Measurements from ENCODE around the gene CGB8.
"Not testable (repeated sequence)": the region's sequence is repeated elsewhere in the genome, so short reads cannot be mapped to it uniquely, and the experiment has no call there.

CGB8 gene

DNA sequence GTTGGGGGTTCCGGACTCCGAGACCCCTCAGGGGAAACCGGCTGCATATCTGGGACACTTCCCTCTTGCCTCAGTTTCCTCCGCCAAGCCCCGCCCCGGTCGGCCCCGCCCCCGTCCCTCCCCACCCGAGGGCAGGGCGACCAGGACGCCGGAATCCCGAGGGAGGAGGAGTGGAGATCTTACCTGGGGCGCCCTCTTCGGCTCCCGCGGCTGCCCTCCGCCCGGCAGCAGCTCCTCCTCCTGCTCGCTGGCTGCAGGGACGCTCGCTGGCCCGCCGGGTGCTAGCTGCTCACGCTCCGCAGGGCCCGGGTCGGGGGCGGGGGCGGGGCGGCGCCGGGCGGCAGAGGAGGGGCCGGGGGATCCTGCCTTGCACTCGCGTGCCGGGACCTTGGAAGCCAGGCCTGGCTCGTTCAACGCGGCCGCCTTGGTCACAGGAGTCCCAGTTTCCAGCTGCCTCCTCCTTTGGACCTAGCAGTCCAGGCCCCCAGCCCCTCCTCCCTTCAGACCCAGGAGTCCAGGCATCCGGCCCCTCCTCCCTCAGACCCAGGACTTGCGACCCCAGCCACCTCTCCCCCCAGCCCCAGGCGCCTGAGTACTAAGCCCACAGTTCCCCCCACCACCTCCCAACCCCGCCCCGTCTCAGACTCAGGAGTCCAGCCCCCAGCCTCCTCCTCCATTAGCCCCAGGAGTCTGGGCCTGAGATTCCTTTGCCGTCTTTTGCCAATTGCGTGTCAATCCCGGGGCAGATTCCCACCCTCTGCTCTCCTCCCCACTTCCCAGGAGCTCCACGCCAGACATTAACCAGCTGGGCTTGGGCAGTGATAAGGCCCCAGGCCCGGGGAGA lies 16.1 kb upstream of the CGB8 start, which contains the start of gene NTF4:
Gene NTF4, minus strand, starts transcription at position 51 of the 844 bp plus-strand sequence. CDS start 2,821 bp downstream, outside the sequence.
- no peak for DNase-seq (ENCODE audit: low read depth)

DNA sequence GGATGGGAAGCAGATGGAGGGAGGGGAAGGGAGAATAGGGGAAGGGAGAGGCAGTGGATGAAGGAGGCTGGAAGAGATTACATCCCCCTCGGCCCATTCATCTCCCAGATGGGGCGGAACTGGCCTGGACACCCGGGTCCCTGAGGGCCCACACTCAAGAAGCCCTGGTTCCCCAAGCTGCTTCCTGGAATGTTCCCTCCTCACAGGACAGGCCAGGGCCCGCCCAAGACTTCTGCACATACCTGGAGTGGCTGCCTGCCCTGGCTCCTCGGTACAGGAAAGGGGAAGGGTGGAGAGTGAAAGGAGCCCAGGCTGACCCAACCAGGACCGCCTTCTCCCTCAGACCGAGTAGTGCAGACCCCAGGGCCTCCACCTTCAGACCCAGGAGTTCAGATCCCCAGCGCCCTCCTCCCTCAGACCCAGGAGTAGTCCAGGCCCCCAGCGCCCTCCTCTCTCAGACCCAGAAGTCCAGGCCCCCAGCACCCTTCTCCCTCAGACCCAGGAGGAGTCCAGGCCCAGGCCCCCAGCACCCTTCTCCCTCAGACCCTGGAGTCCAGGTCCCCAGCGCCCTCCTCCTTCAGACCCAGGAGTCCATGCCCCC lies 15.2 kb upstream of the CGB8 start:
- DNase-seq (ENCODE audit: low read depth): no peak

DNA sequence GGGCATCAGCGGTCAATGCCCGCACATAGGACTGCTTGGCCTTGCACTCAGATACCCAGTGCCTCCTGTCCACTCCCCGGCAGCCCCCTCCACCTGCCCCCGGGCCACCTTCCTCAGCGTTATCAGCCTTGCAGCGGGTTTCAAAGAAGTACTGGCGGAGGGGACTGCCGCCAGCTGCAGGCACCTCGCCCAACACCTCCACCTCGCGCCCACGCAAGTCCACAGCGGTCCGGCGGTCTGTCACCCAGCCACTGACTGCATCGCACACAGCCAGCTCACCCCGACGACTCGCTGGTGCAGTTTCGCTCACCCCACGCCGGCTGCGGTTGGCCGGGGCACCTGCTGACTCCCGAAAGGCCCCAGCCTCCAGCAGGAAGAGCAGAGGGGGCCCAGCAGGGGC lies 12.5 kb upstream of the CGB8 start:
- DNase-seq (ENCODE audit: low read depth): no peak

- no peak for DNase-seq (ENCODE audit: low read depth)
Measured at GRCh38 chr19:49061000-49061399, 12.1 kb upstream of the CGB8 start.

GRCh38 chr19:49059053-49059452 lies 10.1 kb upstream of the CGB8 start:
- no peak for DNase-seq (ENCODE audit: low read depth)

DNA sequence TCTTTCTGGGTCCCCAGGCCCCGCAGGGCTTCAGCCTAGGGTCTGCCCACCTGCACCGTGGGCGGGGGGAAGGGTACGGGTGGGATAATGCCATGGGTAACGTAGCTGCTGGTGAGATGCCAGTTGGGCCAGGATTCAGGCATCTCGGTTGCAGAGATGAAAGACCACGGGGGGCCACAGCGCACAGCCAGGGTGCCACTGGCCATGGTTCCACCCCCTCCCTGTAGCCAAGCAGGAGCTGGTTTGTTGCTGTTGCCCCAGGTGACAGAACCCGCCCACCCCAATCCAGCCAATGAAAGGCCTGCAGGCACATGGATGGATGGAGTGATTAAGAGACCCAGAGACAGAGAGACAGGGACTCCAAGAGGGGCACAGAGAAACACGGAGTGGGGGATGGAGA lies 9.7 kb upstream of the CGB8 start:
- DNase-seq (ENCODE audit: low read depth): no peak

DNA sequence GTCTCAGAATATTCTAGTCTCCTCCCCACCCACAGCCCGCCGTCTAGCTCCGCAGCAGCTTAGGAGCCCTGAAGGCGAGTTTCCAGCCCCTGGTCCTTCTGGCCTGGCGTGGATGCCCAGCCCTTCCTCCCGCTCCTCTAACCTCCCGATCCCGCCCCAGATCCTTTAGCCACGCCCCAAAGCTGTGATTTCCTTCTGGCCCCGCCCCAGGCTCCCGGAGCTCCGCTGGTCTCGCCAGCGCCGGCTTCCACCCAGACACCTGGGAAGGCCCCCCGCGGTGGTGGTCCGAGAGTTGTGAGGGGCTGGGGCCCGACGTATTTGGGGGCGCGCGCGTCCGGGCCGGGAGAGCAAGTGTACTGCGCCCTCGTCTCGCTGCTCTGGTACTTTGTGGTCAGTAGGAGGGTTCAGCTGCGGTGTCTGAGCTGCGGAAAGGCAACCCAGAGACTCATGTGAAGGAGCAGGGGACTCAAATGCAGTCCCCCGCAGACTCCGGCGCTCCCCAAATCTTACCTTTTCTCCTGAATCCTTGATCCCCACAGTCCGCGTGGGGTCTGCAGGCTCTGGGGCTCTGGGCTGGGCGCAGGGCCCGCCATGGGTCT lies 8.8 kb upstream of the CGB8 start, which contains the start of gene CGB7:
Gene CGB7, minus strand, starts transcription at position 114 of the 599 bp plus-strand sequence. CDS start 2,374 bp downstream, outside the sequence.
- peak; percentile 9 for DNase-seq (ENCODE audit: low read depth)

DNA sequence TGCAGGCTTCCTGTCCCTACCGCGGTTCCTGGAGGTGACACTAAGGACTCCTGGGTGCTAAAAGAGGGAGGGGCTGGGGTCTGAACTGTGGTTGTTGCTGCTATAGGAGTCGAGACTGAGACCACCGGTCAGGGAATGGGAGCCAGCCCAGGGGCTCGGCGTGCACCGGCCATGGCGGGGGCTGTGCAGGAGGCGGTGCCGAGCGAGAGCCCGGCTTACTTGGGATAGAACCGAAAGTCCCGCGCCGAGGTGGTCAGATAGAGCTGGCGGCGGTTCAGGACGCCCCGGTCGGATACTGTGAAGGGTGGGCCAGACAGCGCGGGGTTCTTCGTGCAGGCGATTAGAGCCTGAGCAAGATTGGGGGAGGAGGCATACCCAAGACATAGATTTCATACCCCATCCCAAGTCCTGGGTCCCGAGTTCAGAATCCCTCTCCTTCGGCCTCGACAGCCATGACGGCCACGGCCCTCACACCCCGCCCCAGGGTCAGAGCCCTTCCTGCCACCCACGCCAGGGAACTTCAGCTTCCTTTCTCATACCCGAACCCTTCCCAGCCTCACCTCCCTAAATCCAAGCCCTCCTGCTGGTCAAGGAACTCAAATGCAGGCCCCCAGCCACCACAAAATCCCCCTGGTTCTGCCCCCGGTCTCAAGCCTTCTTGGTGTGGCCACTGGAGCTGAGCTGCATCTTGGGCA lies 8.1 kb upstream of the CGB8 start:
- not testable (repeated sequence) for DNase-seq (ENCODE audit: low read depth)

DNA sequence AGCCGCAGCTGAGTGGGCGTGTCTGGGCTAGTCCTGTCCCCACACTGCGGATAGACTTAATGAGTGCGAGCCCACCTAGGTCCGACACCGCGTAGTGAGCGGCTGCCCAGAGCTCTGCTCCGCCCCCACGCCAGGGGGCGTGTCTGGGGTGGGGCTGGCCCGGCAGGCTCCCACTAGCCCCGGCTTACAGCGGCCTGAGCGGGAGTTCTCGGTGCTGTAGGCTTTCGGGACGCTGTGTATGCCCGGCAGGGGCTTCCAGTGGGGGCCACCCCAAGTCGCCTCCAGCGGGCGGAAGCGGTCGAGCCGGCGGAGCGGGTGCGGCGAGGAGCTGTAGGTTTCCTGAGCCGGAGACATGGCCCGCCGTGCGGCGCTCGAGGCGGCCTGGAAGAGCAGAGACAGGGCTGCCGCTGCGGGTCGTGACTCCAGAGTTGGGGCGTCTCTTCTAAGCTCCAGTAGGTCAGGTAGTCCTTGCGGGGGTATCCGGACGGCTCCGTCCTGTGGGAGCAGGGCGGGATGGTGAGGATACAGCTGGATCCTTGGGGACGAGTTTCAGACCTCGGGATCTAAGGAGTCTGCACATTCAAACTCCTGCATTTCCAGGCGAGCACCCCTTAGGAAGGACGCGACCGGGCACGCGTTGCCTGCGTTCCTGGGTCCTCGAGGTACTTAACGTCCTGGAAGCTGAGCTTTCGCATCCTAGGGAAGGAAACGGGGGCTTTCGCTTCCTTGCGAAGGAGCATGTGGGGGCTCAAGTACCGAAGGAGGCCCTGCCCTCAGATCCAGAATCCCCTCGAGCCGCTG lies 7.4 kb upstream of the CGB8 start:
- DNase-seq (ENCODE audit: low read depth): no peak

- not testable (repeated sequence) for DNase-seq (ENCODE audit: low read depth)
Measured at GRCh38 chr19:49050376-49051033, 1.6 kb upstream of the CGB8 start.

DNA sequence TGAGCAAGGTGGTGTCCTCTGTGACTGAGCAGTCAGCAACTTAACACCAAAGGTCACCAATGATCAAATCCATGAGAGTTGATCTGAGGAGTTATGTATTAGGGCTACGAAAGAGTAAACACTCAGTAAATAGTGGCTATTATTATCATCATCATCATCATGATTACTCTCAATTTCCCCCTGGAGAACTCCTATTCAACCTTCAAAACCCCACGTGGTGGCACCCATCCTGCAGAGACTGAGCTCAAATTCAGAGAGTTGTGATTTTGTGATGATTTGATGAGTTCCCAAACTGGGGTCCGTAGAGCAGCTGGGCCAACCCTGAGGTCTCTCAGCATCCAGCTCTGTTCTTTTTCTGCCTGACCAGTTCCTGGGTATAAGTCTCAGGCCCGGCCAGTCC lies 923 bp upstream of the CGB8 start:
- DNase-seq (ENCODE audit: low read depth): not testable (repeated sequence)

DNA sequence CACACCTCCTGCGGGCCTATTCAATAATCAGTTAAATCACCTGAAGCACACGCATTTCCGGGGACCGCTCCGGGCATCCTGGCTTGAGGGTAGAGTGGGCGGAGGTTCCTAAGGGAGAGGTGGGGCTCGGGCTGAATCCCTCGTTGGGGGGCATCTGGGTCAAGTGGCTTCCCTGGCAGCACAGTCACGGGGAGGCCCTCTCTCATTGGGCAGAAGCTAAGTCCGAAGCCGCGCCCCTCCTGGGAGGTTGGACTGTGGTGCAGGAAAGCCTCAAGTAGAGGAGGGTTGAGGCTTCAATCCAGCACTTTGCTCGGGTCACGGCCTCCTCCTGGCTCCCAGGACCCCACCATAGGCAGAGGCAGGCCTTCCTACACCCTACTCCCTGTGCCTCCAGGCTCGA lies 5.4 kb downstream of the CGB8 start, which contains the start of gene CGB5:
Gene CGB5, plus strand, starts transcription at position 301 of the 400 bp plus-strand sequence. CDS start 362 bp downstream, outside the sequence.
- DNase-seq (ENCODE audit: low read depth): not testable (repeated sequence)

DNA sequence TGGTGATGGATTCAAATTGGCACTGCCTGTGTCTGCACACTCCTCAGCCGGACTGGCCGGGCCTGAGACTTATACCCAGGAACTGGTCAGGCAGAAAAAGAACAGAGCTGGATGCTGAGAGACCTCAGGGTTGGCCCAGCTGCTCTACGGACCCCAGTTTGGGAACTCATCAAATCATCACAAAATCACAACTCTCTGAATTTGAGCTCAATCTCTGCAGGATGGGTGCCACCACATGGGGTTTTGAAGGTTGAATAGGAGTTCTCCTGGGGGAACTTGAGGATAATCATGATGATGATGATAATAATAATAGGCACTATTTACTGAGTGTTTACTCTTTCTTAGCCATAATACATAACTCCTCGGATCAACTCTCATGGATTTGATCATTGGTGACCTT lies 6.2 kb downstream of the CGB8 start:
- DNase-seq (ENCODE audit: low read depth): not testable (repeated sequence)

- no peak for DNase-seq (ENCODE audit: low read depth)
Measured at GRCh38 chr19:49042177-49042576, 6.7 kb downstream of the CGB8 start.

DNA sequence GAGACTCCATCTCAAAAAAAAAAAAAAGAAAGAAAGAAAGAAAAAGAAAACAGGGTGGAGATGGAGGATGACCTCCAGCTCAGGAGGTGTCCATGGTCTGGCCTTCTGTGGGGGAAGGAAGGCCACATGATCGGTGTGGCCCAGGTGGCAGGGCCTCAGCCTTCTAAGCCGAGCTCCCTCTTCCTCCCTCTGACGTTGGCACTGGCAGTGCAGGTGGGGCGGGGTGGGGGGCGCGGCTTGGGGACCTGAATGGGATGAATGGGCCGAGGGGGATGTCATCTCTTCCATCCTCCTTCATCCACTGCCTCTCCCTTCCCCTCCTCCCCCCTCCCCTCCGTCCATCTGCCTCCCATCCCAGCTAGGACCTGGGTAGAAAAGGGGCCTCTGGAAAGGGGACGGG lies 9.2 kb downstream of the CGB8 start:
- not testable (repeated sequence) for DNase-seq (ENCODE audit: low read depth)

DNA sequence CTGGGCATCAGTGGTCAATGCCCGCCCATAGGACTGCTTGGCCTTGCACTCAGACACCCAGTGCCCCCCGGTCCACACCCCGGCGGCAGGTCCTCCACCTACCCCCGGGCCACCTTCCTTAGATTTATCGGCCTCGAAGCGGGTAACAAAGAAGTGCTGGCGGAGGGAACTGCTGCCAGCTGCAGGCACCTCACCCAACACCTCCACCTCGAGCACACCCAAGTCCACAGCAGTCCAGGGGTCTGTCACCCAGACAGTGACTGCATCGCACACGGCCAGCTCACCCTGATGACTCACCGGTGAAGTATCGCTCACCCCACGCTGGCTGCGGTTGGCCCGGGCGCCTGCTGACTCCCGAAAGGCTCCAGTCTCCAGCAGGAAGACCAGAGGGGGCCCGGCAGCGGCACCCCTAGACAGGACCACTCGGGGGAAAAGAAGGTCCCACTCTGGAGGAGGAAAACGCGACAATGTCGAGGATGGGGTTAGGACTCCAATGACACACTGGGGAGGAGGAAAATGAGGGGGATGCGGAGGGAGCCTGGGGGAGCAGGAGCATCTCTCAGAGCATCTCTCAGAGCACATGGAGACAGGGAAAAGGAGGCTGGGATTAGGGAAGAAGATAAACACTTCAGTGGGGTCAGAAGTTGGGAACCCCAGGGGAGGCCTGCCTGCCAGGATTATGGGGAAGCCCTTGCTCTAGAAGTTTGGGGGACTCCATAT lies 10.2 kb downstream of the CGB8 start:
- not testable (repeated sequence) for DNase-seq (ENCODE audit: low read depth)

- DNase-seq (ENCODE audit: low read depth): not testable (repeated sequence)
Measured at GRCh38 chr19:49038111-49038510, 10.8 kb downstream of the CGB8 start.

GRCh38 chr19:49036815-49037214 lies 12.1 kb downstream of the CGB8 start, which contains the start of gene CGB1:
Gene CGB1 (minus strand): TSS chr19:49036895. CDS start chr19:49036711, 184 bp downstream.
- DNase-seq (ENCODE audit: low read depth): not testable (repeated sequence)

GRCh38 chr19:49031642-49032301 lies 17.1 kb downstream of the CGB8 start, which contains the start of gene CGB2:
Gene CGB2 (plus strand): TSS chr19:49031890. CDS start chr19:49032096, 206 bp downstream.
- DNase-seq (ENCODE audit: low read depth): peak; percentile 40

Measured in stimulated activated CD8-positive, alpha-beta memory T cell treated with anti-CD3 and anti-CD28 coated beads, Interleukin-7, amount 100 ng/mL, for 24 hours (primary cell).